Neural progenitor cell (in vitro differentiated cells): Measurements from ENCODE around the gene OR2AE1.

ENCODE experiments used
- CTCF ChIP-seq: fragments of 200-600 bp; sonication (generic); IDR thresholded peaks from 2 replicates; pipeline ENCODE4 v1.5.1; 2017; ENCODE audit warnings: antibody characterized with exemption, mild to moderate bottlenecking
- EZH2 ChIP-seq: fragments of 200-600 bp; sonication (generic); IDR thresholded peaks from 2 replicates; pipeline ENCODE4 v1.6.1; 2017; ENCODE audit warnings: antibody characterized with exemption, mild to moderate bottlenecking, moderate library complexity
- EZH2phosphoT487 ChIP-seq: fragments of 200-600 bp; sonication (generic); IDR thresholded peaks from 2 replicates; pipeline ENCODE4 v1.6.1; 2017; ENCODE audit warnings: antibody characterized with exemption

GRCh38 chr7:99848420-99849216 lies 28.2 kb downstream of the OR2AE1 start:
- TF ChIP-seq CTCF, result no peak
- TF ChIP-seq EZH2phosphoT487, result no peak
- TF ChIP-seq EZH2, result no peak
